Neural progenitor cell (in vitro differentiated cells): ENCODE data around the gene AP2B1. TPM values are rescaled to one million over a fixed set of nuclear protein-coding genes. Genes with fewer than 3 reads are reported as not detected.

Experiments used
- DNase-seq: peaks from one replicate; pipeline ENCODE4 v3.0.0-alpha.2; 2016; ENCODE audit warnings: low spot score
- H2AFZ ChIP-seq: fragments of 200-600 bp; sonication (generic); replicated peaks from 2 replicates; pipeline ENCODE4 v1.6.1; 2016; ENCODE audit warnings: antibody characterized with exemption
- H3F3A ChIP-seq: fragments of 200-600 bp; sonication (generic); 2 replicates; pipeline ENCODE4 v1.6.1; 2016; ENCODE audit warnings: antibody characterized with exemption, low read depth
- H3K27ac ChIP-seq: fragments of 200-600 bp; sonication (generic); 2 replicates; pipeline ENCODE4 v1.5.1; 2016; ENCODE audit warnings: mild to moderate bottlenecking
- H3K27me3 ChIP-seq: fragments of 200-600 bp; sonication (generic); 2 replicates; pipeline ENCODE4 v1.6.1; 2016; ENCODE audit warnings: mild to moderate bottlenecking, moderate library complexity
- H3K36me3 ChIP-seq: fragments of 200-600 bp; sonication (generic); 2 replicates; pipeline ENCODE4 v1.5.1; 2016
- H3K4me1 ChIP-seq: fragments of 200-600 bp; sonication (generic); 2 replicates; pipeline ENCODE4 v1.6.1; 2016; ENCODE audit warnings: mixed run types
- H3K4me2 ChIP-seq: fragments of 200-600 bp; sonication (generic); 2 replicates; pipeline ENCODE4 v1.6.1; 2016
- H3K4me3 ChIP-seq: fragments of 200-600 bp; sonication (generic); 2 replicates; pipeline ENCODE4 v1.5.1; 2016
- H3K79me2 ChIP-seq: fragments of 200-600 bp; sonication (generic); 2 replicates; pipeline ENCODE4 v1.6.1; 2016; ENCODE audit warnings: low read depth
- H3K9ac ChIP-seq: fragments of 200-600 bp; sonication (generic); 2 replicates; pipeline ENCODE4 v1.6.1; 2016
- H3K9me3 ChIP-seq: fragments of 200-600 bp; sonication (generic); 2 replicates; pipeline ENCODE4 v1.5.1; 2016; ENCODE audit warnings: low read depth
- H4K20me1 ChIP-seq: fragments of 200-600 bp; sonication (generic); 2 replicates; pipeline ENCODE4 v1.6.1; 2016; ENCODE audit warnings: low read depth
- H3K27ac Mint-ChIP-seq: 3 replicates; pipeline ENCODE4 v1.8.0; 2021; ENCODE audit warnings: mixed read lengths
- H3K27me3 Mint-ChIP-seq: 2 replicates; pipeline ENCODE4 v1.8.0; 2022; ENCODE audit warnings: low read depth, mild to moderate bottlenecking, inconsistent platforms, moderate library complexity, mixed read lengths; ENCODE audit not compliant: insufficient read depth
- H3K36me3 Mint-ChIP-seq: 3 replicates; pipeline ENCODE4 v1.8.0; 2021; ENCODE audit warnings: mixed read lengths
- H3K4me1 Mint-ChIP-seq: 3 replicates; pipeline ENCODE4 v1.8.0; 2021; ENCODE audit warnings: mixed read lengths
- H3K4me3 Mint-ChIP-seq: 3 replicates; pipeline ENCODE4 v1.8.0; 2021; ENCODE audit warnings: mild to moderate bottlenecking, moderate library complexity, mixed read lengths
- H3K9me3 Mint-ChIP-seq: 3 replicates; pipeline ENCODE4 v1.8.0; 2020; ENCODE audit warnings: mixed read lengths
- CTCF ChIP-seq: fragments of 200-600 bp; sonication (generic); IDR thresholded peaks from 2 replicates; pipeline ENCODE4 v1.5.1; 2017; ENCODE audit warnings: antibody characterized with exemption, mild to moderate bottlenecking
- EZH2 ChIP-seq: fragments of 200-600 bp; sonication (generic); IDR thresholded peaks from 2 replicates; pipeline ENCODE4 v1.6.1; 2017; ENCODE audit warnings: antibody characterized with exemption, mild to moderate bottlenecking, moderate library complexity
- EZH2phosphoT487 ChIP-seq: fragments of 200-600 bp; sonication (generic); IDR thresholded peaks from 2 replicates; pipeline ENCODE4 v1.6.1; 2017; ENCODE audit warnings: antibody characterized with exemption
- small RNA-seq: library from RNA; depleted of rRNA; stranded (forward); fragments of <200 nt; gene quantifications from one replicate; pipeline ENCODE3, GENCODE V24; 2015
- total RNA-seq: library from RNA; depleted of rRNA; stranded (reverse); fragments of >200 nt; gene quantifications from 2 replicates; pipeline ENCODE4 v1.2.3, GENCODE V29; 2015; ENCODE audit warnings: low replicate concordance

Gene AP2B1
- total RNA-seq, 1 donor from 2014 or later = 125 TPM

- H3K27ac Mint-ChIP-seq = peak overlapping the region; percentile 25
Observed at GRCh38 chr17:35774499-35774898, 187.4 kb downstream of the AP2B1 start.

GRCh38 chr17:35775039-35775438 lies 187.9 kb downstream of the AP2B1 start:
- H3K4me1 Mint-ChIP-seq = peaks cover 30% of the 10 kb centered on the region

More at GRCh38 chr17:35774499-35774898, 187.4 kb downstream of the AP2B1 start:
- H3K27me3 Mint-ChIP-seq = peaks cover 8% of the 10 kb centered on the region
- Histone ChIP-seq H3K36me3 (no peaks in the 10 kb centered on the region), H4K20me1 (no peaks in the 10 kb centered on the region), H3K9me3 (no peaks in the 10 kb centered on the region), H3K4me1 (peaks cover 30% of the 10 kb centered on the region), H3K4me2 (peak overlapping the region; percentile 12), H3K27me3 (no peaks in the 10 kb centered on the region), H3F3A (peaks cover 5% of the 10 kb centered on the region), H3K4me3 (no peak overlapping the region), H2AFZ (peak overlapping the region; percentile 86), H3K9ac (no peak overlapping the region), H3K27ac (no peak overlapping the region), H3K79me2 (no peaks in the 10 kb centered on the region)
- no peak for TF ChIP-seq EZH2
- TF ChIP-seq EZH2phosphoT487 = no peak
- TF ChIP-seq CTCF = no peak
- DNase-seq = no peak
- H3K9me3 Mint-ChIP-seq = no peaks in the 10 kb centered on the region
- peaks cover 30% of the 10 kb centered on the region for H3K4me1 Mint-ChIP-seq
- H3K36me3 Mint-ChIP-seq = no peaks in the 10 kb centered on the region
- no peak overlapping the region for H3K4me3 Mint-ChIP-seq

DNA sequence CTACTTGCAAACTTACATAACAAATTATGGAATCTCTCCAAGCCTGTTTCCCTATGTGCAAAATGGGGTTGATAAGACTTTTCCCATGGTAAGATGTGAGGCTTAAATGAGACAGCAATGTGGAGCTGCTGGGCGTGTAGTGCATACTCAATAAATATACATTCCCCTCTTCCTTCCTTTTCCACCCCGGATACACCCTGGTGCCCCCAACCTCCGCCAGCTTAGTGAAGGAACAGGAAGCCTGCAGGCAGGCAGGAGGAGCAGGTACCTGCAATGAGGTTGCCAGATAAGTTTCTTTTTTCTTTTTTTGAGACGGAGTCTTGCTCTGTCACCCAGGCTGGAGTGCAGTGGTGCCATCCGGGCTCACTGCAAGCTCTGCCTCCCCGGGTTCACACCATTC lies 188.5 kb downstream of the AP2B1 start:
- Histone ChIP-seq H3K79me2 (no peaks in the 10 kb centered on the region), H3K9me3 (no peaks in the 10 kb centered on the region), H4K20me1 (no peaks in the 10 kb centered on the region), H2AFZ (no peak overlapping the region), H3K27ac (no peak overlapping the region), H3F3A (peaks cover 5% of the 10 kb centered on the region), H3K9ac (no peak overlapping the region), H3K4me2 (no peak overlapping the region), H3K4me3 (no peak overlapping the region), H3K4me1 (peaks cover 30% of the 10 kb centered on the region), H3K36me3 (no peaks in the 10 kb centered on the region), H3K27me3 (no peaks in the 10 kb centered on the region)
- TF ChIP-seq EZH2 (no peak), CTCF (no peak), EZH2phosphoT487 (no peak)
- peaks cover 30% of the 10 kb centered on the region for H3K4me1 Mint-ChIP-seq
- H3K27ac Mint-ChIP-seq = no peak overlapping the region
- peaks cover 9% of the 10 kb centered on the region for H3K27me3 Mint-ChIP-seq
- H3K4me3 Mint-ChIP-seq = no peak overlapping the region
- H3K36me3 Mint-ChIP-seq = no peaks in the 10 kb centered on the region
- H3K9me3 Mint-ChIP-seq = no peaks in the 10 kb centered on the region
- DNase-seq = no peak

More at GRCh38 chr17:35775039-35775438, 187.9 kb downstream of the AP2B1 start:
- Mint-ChIP-seq H3K4me3 (no peak overlapping the region), H3K9me3 (no peaks in the 10 kb centered on the region), H3K27ac (peak overlapping the region; percentile 57), H3K36me3 (no peaks in the 10 kb centered on the region), H3K27me3 (peaks cover 9% of the 10 kb centered on the region)
- DNase-seq = no peak
- H4K20me1 ChIP-seq = no peaks in the 10 kb centered on the region
- no peak for TF ChIP-seq EZH2
- no peak for TF ChIP-seq EZH2phosphoT487
- TF ChIP-seq CTCF = no peak
- H2AFZ ChIP-seq = peak overlapping the region; percentile 86
- H3K27ac ChIP-seq = no peak overlapping the region
- no peaks in the 10 kb centered on the region for H3K9me3 ChIP-seq
- no peak overlapping the region for H3K4me2 ChIP-seq
- no peaks in the 10 kb centered on the region for H3K36me3 ChIP-seq
- H3K9ac ChIP-seq = no peak overlapping the region
- H3F3A ChIP-seq = peaks cover 5% of the 10 kb centered on the region
- peaks cover 30% of the 10 kb centered on the region for H3K4me1 ChIP-seq
- no peaks in the 10 kb centered on the region for H3K27me3 ChIP-seq
- H3K4me3 ChIP-seq = no peak overlapping the region
- no peaks in the 10 kb centered on the region for H3K79me2 ChIP-seq

Small RNAs within 50 kb of the gene (small RNA-seq; reads per million reads assigned to genes)
- gene AC004134.1 = not detected
- not detected for gene AC015911.1
- gene SNORD7 = 57.6 reads per million, percentile 98 among the genes with 10 or more reads in this experiment

Other genes starting within 250 kb of the AP2B1 start
- gene SLFN11, start 213.7 kb upstream of the AP2B1 start, total RNA-seq = 0.02 and 0.71 TPM in 2 replicates
- 6.8 and 7.2 TPM in 2 replicates for gene SLFN12, start 154.8 kb upstream of the AP2B1 start, total RNA-seq
- 0.31 and 0.88 TPM in 2 replicates for gene SLFN13, start 138.6 kb upstream of the AP2B1 start, total RNA-seq
- not detected in 2 replicates for gene SLFN12L, start 49.6 kb upstream of the AP2B1 start, total RNA-seq
- gene SLFN14, start 26.5 kb upstream of the AP2B1 start, total RNA-seq = not detected in 2 replicates
- gene PEX12, start 8.8 kb upstream of the AP2B1 start, total RNA-seq = 6.5 and 7.0 TPM in 2 replicates
- gene RASL10B, start 144.3 kb downstream of the AP2B1 start, total RNA-seq = 4.8 and 14.5 TPM in 2 replicates
- 0.09 TPM in 1 of 2 replicates, not detected in the other for gene GAS2L2, start 165.9 kb downstream of the AP2B1 start, total RNA-seq
- not detected in 2 replicates for gene C17orf50, start 173.6 kb downstream of the AP2B1 start, total RNA-seq
- not detected in 2 replicates for gene MMP28, start 208.3 kb downstream of the AP2B1 start, total RNA-seq
- 84.8 and 90.1 TPM in 2 replicates for gene TAF15, start 222.2 kb downstream of the AP2B1 start, total RNA-seq